Endometrial microvascular endothelial cells (primary cell): ENCODE results near the gene SH3D19. TPM values are rescaled to one million over a fixed set of nuclear protein-coding genes. Genes with fewer than 3 reads are reported as not detected.
"Not testable (repeated sequence)": the region's sequence is repeated elsewhere in the genome, so short reads cannot be mapped to it uniquely, and the experiment has no call there.

ENCODE experiments used
- in situ Hi-C: cut with HindIII; loops from 2 replicates; pipeline ENCODE4 v1.10.0; 2017; ENCODE audit warnings: low sequenced_read_pairs, low pct_unique_long_range_greater_than_20kb; ENCODE audit errors: inconsistent ontology term
- total RNA-seq: library from RNA; depleted of rRNA; stranded (reverse); fragments of >200 nt; gene quantifications from one replicate; pipeline ENCODE4 v1.2.3, GENCODE V29; 2015; ENCODE audit errors: inconsistent ontology term

Gene SH3D19
- total RNA-seq, 1 donor from 2014 or later = 49.5 TPM

DNA sequence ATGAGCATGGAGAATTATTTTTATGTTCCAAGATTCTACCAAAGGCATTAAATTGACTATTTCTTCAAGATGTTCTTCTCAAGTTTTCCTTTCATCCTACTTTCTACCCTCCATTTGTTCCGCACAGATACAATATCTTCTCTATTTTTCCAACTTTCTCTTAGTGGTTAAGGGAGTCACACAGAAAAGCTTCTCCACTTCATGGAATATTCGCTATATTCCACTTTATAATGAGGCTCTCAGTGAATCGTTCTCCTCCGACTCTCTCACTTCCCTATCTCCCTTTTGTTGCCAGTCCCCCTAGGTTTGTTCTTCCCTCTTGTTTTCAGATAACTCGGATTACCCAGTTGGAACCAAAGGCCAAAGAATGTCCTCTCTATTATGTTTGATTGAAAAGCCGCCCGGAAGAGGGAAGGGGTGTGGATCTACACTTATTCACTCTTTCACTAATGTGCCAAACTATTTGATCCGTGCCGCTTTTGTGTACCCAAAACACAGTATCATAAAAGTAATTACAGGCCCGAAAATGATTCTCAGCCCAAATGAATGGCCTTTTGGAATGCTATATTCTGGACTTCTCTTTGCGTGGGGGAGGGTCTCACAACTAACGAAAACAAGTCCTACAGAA, 1.2 kb downstream of the SH3D19 start:
- in situ Hi-C loops = no loop called here

DNA sequence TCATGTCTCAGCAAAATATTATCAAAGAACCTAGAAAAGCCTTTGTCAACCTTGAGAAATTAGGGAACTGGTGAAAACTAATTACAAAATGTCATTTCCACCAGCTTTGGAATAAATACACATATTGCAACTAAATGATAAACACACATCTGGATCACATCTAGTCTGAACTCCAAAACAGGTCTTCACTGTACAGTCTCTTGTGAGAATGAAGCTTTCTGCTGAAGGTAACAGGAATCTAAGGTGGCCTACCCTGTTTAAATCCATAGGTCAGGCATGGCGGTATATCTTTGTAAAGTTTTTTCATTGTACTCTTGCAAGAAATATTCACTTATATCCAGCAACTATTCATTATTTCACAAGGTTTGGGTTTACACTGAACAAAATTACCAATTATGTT, 1.7 kb downstream of the SH3D19 start:
- in situ Hi-C loops = no loop called here

DNA sequence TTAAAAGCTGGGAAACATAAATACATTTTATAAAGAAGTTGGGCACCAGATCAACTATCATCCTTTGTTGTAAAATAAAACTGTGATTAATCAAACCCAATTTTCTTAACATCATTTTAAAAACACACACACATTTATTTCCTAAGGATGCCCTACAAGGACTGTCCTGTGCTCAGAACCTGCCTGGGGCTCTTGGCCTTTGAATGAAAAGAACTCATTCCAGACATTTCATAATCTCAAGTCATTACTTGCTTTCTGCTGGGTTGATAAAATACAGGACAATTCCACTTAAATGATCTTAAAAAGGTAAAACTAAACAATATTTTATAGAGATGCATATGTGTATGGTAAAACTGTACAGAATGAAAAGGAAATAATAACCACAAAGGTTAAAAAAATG, 2.8 kb downstream of the SH3D19 start:
- in situ Hi-C loops = no loop called here

DNA sequence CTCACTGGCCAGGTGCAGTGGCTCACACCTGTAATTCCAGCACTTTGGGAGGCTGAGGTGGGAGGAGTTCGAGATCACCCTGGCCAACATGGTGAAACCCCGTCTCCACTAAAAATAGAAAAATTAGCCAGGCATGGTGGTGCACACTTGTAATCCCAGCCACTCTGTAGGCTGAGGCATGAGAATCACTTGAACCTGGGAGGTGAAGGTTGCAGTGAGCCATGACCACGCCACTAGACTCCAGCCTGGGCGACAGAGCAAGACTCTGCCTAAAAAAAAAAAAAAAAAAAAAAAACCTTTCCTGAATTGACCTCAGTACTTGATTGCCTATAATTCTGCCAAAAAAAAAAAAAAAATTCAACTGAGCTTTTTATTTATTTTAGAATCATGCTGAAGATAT, 3.2 kb downstream of the SH3D19 start:
- in situ Hi-C loops = not testable (repeated sequence)

DNA sequence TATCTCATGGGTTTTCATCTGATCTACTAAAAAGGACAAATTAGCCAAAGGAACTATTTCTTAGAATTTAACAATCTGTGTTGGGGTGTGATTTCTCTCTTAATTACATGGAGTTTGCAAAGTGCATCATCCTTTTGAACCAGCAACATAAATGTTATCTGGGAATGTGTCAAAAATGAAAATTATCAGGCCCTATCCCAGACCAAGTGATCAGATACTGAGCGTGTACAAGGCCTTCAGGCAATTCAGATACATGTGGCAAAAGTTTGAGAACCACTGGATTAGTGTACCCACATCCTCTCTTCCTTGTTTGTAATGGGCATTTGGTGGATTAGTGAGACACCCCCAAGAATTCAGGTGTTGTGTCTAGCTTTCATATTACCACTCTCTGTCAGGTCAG, 3.8 kb downstream of the SH3D19 start:
- in situ Hi-C loops = no loop called here

DNA sequence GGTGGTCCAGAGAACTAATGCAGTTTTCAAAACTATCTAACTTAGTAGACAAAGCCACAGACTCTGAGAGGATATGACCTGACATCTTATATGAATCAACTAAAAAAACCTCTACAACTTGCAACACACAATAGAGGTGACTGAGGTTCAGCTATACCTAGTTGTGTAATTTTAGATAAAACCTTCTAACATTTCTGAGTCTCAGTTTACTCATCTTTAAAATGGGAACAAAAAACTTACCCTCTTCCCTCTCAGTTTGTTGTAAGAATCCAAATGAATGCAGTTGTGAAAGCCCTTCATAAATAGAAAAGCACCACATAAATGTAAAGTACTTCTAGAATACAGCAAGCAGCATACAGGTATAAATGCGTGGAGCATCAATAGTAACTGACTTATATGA, 5.9 kb downstream of the SH3D19 start:
- in situ Hi-C loops = no loop called here

DNA sequence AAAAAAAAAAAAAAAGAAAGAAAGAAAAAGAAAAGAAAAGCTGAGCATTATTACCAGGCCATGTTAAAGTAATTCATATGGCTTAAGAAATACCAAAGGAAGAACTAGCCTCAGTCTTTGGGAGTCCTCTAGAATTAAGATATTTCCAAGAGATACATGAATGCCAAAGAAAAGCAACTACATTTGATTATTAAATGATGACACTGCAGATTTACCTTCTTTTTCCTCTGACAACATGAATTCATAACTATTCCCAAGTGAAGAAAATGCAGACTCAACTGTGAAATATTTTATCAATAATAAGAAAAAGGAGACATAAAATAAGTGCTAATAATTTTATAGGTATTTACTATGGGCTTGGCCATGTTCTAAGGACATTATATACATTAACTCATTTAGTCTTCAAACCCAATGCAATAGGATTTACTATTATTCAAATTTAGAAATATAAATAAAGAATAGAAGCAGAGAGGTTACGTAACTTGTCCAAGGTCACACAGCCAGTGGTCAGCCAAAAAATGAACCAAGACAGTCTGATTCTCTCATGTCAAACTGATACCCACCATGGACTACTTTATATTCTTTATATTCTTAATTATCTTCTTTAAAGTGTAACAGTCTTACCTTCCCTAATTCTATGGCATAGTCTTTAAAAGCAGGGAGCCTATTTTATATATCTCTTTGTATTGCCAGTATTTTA, 6.9 kb downstream of the SH3D19 start:
- in situ Hi-C loops = no loop called here

DNA sequence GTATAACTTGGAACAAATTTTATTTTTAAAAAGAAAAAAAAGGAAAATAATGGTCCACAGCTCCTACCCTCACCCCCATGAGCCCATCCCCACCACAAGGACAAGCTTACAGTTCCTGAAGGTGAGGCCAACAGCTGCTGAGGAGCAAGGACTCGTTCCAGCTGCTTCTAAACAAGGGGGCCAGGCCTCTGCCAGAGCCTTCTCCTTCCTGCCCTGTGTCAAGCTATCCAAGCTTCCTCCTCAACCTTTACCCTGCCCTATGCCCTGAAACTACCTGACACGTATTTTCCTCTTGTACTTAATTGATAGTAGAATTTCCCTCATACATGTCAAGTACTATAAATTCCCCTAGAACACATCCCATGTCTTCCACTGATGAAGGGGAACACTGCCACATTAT, 8.8 kb downstream of the SH3D19 start:
- in situ Hi-C loops = no loop called here

DNA sequence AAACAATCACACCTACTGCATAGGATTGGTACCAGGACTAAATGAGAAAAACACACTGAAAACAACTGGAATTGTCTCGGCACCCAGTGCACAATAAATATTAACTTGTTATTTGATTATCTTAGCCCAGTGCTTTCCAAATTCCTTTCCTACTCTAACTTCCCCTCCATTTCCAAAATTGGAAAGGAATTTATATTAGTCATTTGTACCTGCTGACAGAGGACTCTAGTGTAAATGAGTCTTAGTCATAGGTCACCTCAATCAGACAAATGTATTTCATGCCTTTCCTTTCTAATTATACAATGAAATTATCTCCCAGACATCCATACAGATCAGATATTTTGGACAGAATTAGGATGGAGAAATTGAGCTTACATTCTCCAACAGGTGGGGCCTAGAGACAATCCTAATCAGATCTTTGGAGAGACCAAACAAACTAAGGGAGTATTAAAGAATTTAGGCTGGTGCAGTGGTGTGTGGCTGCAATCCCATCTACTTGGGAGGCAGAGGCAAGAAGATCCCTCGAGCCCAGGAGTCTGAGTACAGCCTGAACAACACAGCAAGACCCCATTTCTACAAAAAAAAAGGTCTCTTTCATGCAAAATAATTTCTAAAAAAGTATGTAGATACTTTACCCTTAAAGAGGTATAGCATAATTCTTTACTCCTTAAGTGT, 10.1 kb downstream of the SH3D19 start:
- in situ Hi-C loops = no loop called here

DNA sequence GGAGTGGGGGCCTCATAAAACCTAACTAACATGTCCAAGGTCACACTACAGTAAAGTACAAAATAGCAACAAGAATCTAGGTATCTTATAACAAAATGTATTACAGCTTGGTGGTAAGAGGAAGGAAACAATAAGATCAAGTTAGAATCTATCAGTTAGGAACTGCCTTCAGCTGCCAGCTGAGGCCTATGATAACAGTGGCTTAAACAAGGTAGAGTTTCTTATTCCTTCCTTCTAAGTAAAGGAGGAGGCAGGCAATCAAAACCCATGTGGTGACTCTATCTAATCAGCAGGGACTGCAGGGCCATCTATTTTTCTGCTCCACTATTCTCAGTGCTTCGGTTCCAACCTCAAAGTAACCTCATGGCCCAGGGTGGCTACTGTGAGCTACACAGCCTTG, 10.9 kb downstream of the SH3D19 start:
- in situ Hi-C loops = no loop called here

DNA sequence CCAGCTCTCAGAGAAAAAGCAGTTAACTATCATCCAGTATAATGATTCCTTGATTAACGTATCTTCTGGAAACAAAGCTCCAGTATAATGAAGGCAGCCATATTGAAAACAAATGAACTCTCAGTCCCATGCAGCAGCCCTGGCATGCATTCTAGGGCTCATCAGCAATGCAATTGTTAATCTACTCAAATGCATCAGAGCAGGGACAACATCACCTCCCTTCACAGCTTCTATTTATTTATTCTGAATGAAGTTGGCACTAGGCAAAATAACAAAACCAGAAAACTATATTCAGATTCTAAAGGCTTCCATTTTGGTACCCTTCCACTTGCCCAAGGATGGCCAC, 11.4 kb downstream of the SH3D19 start:
- in situ Hi-C loops = no loop called here

DNA sequence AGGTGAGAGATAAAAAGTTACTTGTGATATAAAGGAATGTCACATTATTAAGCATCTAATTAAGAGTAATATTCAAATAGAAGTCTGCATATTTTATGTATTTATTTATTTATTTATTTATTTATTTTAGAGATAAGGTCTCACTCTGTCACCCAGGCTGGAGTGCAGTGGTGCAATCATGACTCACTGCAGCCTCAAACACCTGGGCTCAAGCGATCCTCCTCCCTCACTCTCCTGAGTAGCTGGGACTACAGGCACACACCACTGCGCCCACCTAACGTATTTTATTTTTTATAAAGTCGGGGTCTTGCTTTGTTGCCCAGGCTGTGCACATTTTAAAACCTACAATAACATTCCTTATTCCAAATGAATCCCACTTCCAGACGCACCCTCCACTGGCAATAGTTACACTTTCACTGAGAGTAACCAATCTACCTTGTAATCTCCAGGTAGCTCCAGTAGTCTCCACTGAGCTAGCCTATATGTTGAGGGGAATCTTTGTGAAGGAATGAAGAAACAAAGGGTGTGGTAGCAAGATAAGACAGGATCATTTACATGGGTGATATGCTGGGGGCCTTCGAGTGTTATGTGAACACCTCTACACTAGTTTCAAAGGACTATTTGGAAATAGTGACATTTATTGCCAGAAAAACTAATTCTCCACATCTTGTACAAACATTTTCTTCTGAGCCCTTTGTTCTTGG, 11.9 kb downstream of the SH3D19 start:
- in situ Hi-C loops = no loop called here

DNA sequence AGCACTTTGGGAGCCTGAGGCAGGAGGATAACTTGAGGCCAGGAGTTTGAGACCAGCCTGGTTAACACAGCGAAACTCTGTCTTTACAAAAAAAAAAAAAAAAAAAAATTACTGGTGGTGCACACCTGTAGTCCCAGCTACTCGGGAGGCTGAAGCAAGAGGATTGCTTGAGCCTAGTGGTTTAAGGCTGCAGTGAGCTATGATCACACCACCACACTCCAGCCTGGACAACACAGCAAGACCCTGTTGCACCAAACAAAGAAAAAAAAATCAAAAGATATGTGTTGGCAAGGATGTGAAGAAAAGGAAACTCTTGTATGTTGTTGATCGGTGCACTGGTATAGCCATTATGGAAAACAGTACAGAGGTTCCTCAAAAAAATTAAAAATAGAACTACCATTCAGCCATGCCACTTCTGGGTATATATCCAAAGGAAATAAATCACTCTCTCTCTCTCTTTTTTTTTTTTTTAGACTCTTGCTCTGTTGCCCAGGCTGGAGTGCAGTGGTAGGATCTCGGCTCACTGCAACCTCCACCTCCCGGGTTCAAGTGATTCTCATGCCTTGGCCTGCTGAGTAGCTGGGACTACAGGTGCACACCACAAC, 15.2 kb downstream of the SH3D19 start:
- in situ Hi-C loops = no loop called here

DNA sequence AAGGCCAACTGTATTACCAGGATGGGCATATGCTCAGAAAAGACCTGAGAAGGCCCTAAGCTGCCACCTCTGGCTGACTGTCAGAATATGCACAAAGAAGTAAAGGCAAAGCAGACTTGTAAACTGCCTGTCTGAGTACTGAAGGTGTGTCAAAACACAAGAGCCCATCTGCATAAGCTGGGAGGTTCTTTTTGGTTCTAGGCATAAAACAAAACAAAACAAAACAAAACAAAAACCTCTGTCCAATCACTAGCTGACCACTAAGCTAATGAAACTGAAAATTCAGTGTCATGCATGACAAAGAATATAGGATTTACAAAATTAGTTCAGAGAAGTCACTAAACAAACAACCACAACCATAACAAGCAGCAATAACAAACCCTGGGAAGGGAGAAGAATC, 20.6 kb downstream of the SH3D19 start:
- in situ Hi-C loops = no loop called here

DNA sequence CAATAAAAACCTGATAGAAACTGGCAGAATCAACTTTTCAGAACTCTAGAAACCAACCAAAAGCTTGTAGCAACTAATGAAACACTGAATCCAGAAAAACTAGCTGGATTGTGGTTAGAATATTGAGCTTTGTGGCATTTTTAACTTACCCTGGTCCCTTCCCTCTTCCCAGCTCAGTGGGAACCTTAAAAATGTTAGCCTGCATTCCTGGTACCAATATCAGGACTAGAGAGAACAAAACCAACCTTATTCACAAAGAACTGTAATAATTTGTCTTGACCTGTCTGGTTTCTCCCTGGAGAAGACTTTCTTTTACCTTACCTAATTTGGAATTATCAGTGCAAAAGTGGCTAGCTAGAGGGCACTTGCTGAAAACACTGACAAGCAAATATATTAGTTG, 21.2 kb downstream of the SH3D19 start:
- in situ Hi-C loops = no loop called here

DNA sequence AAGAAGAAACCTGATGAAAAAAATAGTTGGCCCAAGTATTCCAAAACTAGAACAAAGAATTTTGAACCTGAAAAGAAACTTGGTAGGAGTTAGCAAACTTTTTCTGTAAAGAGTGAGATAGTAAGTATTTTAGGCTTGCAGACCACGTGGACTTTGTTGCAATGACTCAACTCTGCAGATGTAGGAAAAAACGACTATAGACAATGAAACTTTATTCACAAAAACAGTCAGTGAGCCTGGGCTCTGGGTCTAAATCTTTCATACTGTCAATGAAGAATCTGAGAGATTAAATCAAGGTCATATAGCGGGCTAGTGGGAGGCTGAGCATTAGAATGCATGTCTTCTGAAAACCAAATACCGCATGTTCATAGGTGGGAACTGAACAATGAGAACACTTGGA, 23.0 kb downstream of the SH3D19 start:
- in situ Hi-C loops = no loop called here

DNA sequence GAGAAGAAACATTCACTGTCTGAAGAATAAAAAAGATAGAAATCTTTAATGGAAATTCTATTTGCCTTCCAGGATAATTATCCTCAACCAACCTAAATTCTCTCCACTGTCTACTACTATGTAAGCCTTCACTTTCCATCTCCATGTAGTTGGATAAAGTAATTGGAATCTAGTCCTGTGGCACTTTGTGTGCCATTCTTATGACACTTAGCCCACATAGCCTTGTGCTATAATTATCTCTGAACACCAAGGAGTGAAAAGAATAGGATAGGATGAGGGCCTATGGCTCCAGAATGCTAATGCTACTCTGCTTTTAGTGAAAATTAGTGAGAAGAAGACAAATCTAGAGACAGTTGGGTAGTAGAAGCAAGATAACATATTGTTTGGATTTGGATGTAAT, 28.2 kb downstream of the SH3D19 start:
- in situ Hi-C loops = no loop called here

DNA sequence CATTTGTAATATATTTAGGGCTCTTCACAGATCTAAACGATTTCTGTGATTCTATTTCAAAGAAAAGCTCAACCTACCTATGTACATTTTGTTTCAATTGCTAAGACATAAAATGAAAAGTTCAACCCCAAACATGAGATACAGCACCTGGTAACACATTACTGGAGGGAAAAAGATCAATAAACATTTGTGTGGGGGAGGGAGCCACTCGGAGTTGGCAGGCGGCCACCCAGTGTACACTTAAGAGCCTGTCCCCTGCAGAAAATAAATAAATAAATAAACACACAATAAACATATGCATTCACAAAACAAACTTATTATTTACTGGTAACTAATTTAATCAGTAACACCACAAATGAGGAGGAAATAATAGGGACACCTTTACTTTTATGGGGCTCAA, 29.2 kb downstream of the SH3D19 start:
- in situ Hi-C loops = no loop called here

DNA sequence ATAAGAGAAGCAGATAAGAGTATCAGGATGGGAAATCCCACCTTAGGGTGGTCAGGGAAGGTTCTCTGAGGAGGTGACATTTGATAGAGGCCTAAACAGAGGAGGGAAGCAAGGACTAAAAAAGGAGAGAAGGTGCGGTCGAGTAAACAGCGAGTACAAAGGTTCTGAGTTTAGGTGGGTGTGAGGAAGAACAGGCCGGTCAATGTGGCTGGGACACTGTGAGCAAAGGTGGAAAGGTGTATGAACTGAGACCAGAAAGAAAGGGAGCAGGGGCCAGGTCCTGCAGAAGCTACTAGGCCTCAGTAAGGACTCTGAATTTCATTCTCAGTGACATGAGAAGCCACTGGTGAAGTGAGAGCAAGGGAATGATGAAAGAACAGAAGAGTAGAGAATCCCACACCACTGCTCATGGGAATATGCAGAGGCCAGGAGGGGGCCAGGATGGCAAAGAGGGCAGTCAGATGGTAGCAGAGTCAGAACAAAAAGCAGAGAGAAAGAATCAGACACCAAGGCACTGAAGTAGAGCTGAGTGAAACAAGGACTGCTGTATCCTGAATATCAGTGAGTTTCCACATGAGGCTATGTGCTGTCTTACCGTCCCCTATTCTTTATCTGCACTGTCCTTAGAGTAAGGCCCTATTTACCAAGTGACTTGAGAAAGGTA, 30.4 kb downstream of the SH3D19 start:
- in situ Hi-C loops = no loop called here
